Chondrocyte (in vitro differentiated cells): Measurements from ENCODE around the gene SPATA25. TPM values are rescaled to one million over a fixed set of nuclear protein-coding genes. Genes with fewer than 3 reads are reported as not detected.
A peak's percentile ranks its signal among the peaks of the same experiment; 100 is the strongest.

Source experiments
- DNase-seq: peaks from one replicate; pipeline ENCODE4 v3.0.0; 2021; ENCODE audit warnings: mixed read lengths, low spot score
- H3K27ac Mint-ChIP-seq: one replicate; pipeline ENCODE4 v1.8.0; 2021; ENCODE audit warnings: mild to moderate bottlenecking, moderate library complexity, mixed read lengths; ENCODE audit not compliant: unreplicated experiment
- H3K27me3 Mint-ChIP-seq: 2 replicates; pipeline ENCODE4 v1.8.0; 2021; ENCODE audit warnings: low read depth, mixed read lengths
- H3K36me3 Mint-ChIP-seq: 2 replicates; pipeline ENCODE4 v1.8.0; 2021; ENCODE audit warnings: low read depth, mixed read lengths
- H3K4me1 Mint-ChIP-seq: 2 replicates; pipeline ENCODE4 v1.8.0; 2021; ENCODE audit warnings: low read depth, mild to moderate bottlenecking, mixed read lengths
- H3K4me3 Mint-ChIP-seq: one replicate; pipeline ENCODE4 v1.8.0; 2021; ENCODE audit warnings: mild to moderate bottlenecking, moderate library complexity, mixed read lengths; ENCODE audit not compliant: unreplicated experiment
- H3K9me3 Mint-ChIP-seq: 2 replicates; pipeline ENCODE4 v1.8.0; 2021; ENCODE audit warnings: low read depth, mixed read lengths
- CTCF ChIP-seq: fragments of 200-600 bp; sonication (generic); IDR thresholded peaks from 2 replicates; pipeline ENCODE4 v1.5.0; 2021; ENCODE audit warnings: antibody characterized with exemption, mild to moderate bottlenecking, moderate library complexity
- total RNA-seq: library from RNA; stranded (reverse); gene quantifications from 3 replicates; pipeline ENCODE4 v1.2.1, GENCODE V29; 2021

SPATA25 gene
- total RNA-seq, 1 donor from 2014 or later = 1.2 TPM

GRCh38 chr20:45911486-45912343, 24.3 kb upstream of the SPATA25 start, which contains the start of gene PLTP:
Gene PLTP, minus strand, starts transcription at chr20:45912155. Its CDS starts 703 bp downstream, at chr20:45911452.
- Mint-ChIP-seq H3K4me3 (peak within 1 kb of the TSS; percentile 79), H3K9me3 (no peaks in the 10 kb centered on the region), H3K4me1 (peaks cover 25% of the 10 kb centered on the region), H3K36me3 (peaks cover 6% of the 10 kb centered on the region), H3K27ac (peak within 1 kb of the TSS; percentile 94), H3K27me3 (no peaks in the 10 kb centered on the region)
- no peak for DNase-seq
- no peak for TF ChIP-seq CTCF

- Mint-ChIP-seq H3K27ac (peak overlapping the region; percentile 94), H3K4me1 (peaks cover 25% of the 10 kb centered on the region), H3K27me3 (no peaks in the 10 kb centered on the region), H3K9me3 (no peaks in the 10 kb centered on the region), H3K4me3 (peak overlapping the region; percentile 79), H3K36me3 (peaks cover 6% of the 10 kb centered on the region)
- peak; percentile 97 for DNase-seq
- no peak for TF ChIP-seq CTCF
These were observed 23.5 kb upstream of the SPATA25 start for GRCh38 chr20:45910670-45911485.

GRCh38 chr20:45909817-45910669, 22.6 kb upstream of the SPATA25 start:
- DNase-seq = no peak
- H3K4me1 Mint-ChIP-seq = peaks cover 25% of the 10 kb centered on the region
- no peaks in the 10 kb centered on the region for H3K27me3 Mint-ChIP-seq
- no peaks in the 10 kb centered on the region for H3K9me3 Mint-ChIP-seq
- no peak for TF ChIP-seq CTCF
- peak overlapping the region; percentile 79 for H3K4me3 Mint-ChIP-seq
- H3K36me3 Mint-ChIP-seq = peaks cover 6% of the 10 kb centered on the region
- H3K27ac Mint-ChIP-seq = peak overlapping the region; percentile 94

- no peak for DNase-seq
- Mint-ChIP-seq H3K9me3 (no peaks in the 10 kb centered on the region), H3K4me1 (peaks cover 25% of the 10 kb centered on the region), H3K27me3 (no peaks in the 10 kb centered on the region), H3K27ac (peak overlapping the region; percentile 20), H3K4me3 (no peak overlapping the region), H3K36me3 (peaks cover 6% of the 10 kb centered on the region)
- TF ChIP-seq CTCF = no peak
These were observed 21.9 kb upstream of the SPATA25 start for GRCh38 chr20:45909336-45909808.
